ENCODE results near the gene PTPN5.

Gene PTPN5

GRCh38 chr11:18698341-18699268, 93.0 kb downstream of the PTPN5 start, which contains the start of gene TMEM86A:
Gene TMEM86A, plus strand, starts transcription at chr11:18698779. Its CDS starts 108 bp downstream, at chr11:18698887.
- peak; percentile 51 to 62 for DNase-seq (ENCODE audit: low read depth in 1 of 2, low spot score in 1 of 2)
- peaks cover 10% of the 10 kb centered on the region for H3K27me3 ChIP-seq (ENCODE audit: insufficient read depth, poor library complexity, severe bottlenecking)
- TF ChIP-seq GABPA (IDR thresholded peaks at IDR 0.05; ENCODE audit: low read depth) (no peak), CTCF (IDR thresholded peaks at IDR 0.05; ENCODE audit: insufficient read depth, low read length) (no peak), POLR2AphosphoS5 (IDR thresholded peaks at IDR 0.05; ENCODE audit: low read depth) (no peak), SPI1 (IDR thresholded peaks at IDR 0.05; ENCODE audit: borderline replicate concordance, low read depth) (no peak), REST (IDR thresholded peaks at IDR 0.05; ENCODE audit: insufficient replicate concordance, low read depth) (no peak)
- peak within 1 kb of the TSS; percentile 52 for H3K4me3 ChIP-seq (replicated peaks; ENCODE audit: insufficient read depth, low read length)
- no peak within 1 kb of the TSS for H3K27ac ChIP-seq (replicated peaks)

- TF ChIP-seq REST (IDR thresholded peaks at IDR 0.05; ENCODE audit: insufficient replicate concordance, low read depth) (no peak), GABPA (IDR thresholded peaks at IDR 0.05; ENCODE audit: low read depth) (no peak), SPI1 (IDR thresholded peaks at IDR 0.05; ENCODE audit: borderline replicate concordance, low read depth) (peak; percentile 38; the same call in 1 of the 2 replicates), POLR2AphosphoS5 (IDR thresholded peaks at IDR 0.05; ENCODE audit: low read depth) (no peak)
- H3K27me3 ChIP-seq (ENCODE audit: insufficient read depth, poor library complexity, severe bottlenecking) = peaks cover 10% of the 10 kb centered on the region
- no peak overlapping the region for H3K4me3 ChIP-seq (replicated peaks; ENCODE audit: insufficient read depth, low read length)
- DNase-seq (ENCODE audit: low read depth in 1 of 2, low spot score in 1 of 2) = no peak
- no peak overlapping the region for H3K27ac ChIP-seq (replicated peaks)
These were observed 94.0 kb downstream of the PTPN5 start for GRCh38 chr11:18697576-18697975.

- H3K27me3 ChIP-seq (ENCODE audit: insufficient read depth, poor library complexity, severe bottlenecking) = peaks cover 10% of the 10 kb centered on the region
- DNase-seq (ENCODE audit: low read depth in 1 of 2, low spot score in 1 of 2) = no peak
- TF ChIP-seq REST (IDR thresholded peaks at IDR 0.05; ENCODE audit: insufficient replicate concordance, low read depth) = no peak
- no peak for TF ChIP-seq SPI1 (IDR thresholded peaks at IDR 0.05; ENCODE audit: borderline replicate concordance, low read depth)
- TF ChIP-seq GABPA (IDR thresholded peaks at IDR 0.05; ENCODE audit: low read depth) = no peak
- no peak for TF ChIP-seq POLR2AphosphoS5 (IDR thresholded peaks at IDR 0.05; ENCODE audit: low read depth)
- TF ChIP-seq CTCF (IDR thresholded peaks at IDR 0.05; ENCODE audit: insufficient read depth, low read length) = no peak
These were observed 94.9 kb downstream of the PTPN5 start for GRCh38 chr11:18696638-18697225.

More at GRCh38 chr11:18696638-18697225, 94.9 kb downstream of the PTPN5 start:
- no peak overlapping the region for H3K27ac ChIP-seq (replicated peaks)
- H3K4me3 ChIP-seq (replicated peaks; ENCODE audit: insufficient read depth, low read length) = no peak overlapping the region

All from HL-60 (cell line).